HCT116 (cell line): Measurements from ENCODE around the gene DOCK9. TPM values are rescaled to one million over a fixed set of nuclear protein-coding genes. Genes with fewer than 3 reads are reported as not detected.

Experiments
- ATAC-seq: fragments of 200-7000 bp; cut with Tn5 transposase; 2 replicates; pipeline ENCODE4 v1.9.1; 2020; ENCODE audit warnings: mild to moderate bottlenecking, moderate library complexity
- BruUV-seq: library from RNA; stranded (reverse); fragments of 400-500 nt; replicated peaks from 2 replicates; lab custom pipeline; 2021; lab: Mats Ljungman, UMichigan
- CTCF ChIA-PET: fragments of 300-600 bp; sonication (Branson Sonifier 250); formaldehyde crosslinking; loops from one replicate; lab custom pipeline; 2021; ENCODE audit warnings: antibody characterized with exemption; lab: Charles Lee
- POLR2A ChIA-PET: fragments of 300-600, 350-600 bp; sonication (Branson Sonifier 250); formaldehyde crosslinking; loops from one replicate; lab custom pipeline; 2021; ENCODE audit warnings: antibody characterized with exemption; lab: Charles Lee
- RAD21 ChIA-PET, 2 experiments: fragments of 300-600 bp; sonication (Branson Sonifier 250); formaldehyde crosslinking; loops; one replicate each; lab custom pipeline; 2023; ENCODE audit warnings: low total read pairs in 2 of 2; ENCODE audit not compliant: uncharacterized antibody in 2 of 2, unreplicated experiment in 2 of 2, low non-redundant PET in 1 of 2; lab: Charles Lee
- DNase-seq: peaks from one replicate; pipeline ENCODE4 v3.0.0-alpha.2; 2010; ENCODE audit warnings: low read depth, low spot score
- H2AFZ ChIP-seq: fragments of 200-600 bp; shearing (Covaris generic), sonication (generic); 2 replicates; pipeline ENCODE4 v1.6.1; 2017; ENCODE audit warnings: low read depth, mixed run types, mixed read lengths, antibody characterized with exemption, low read length; ENCODE audit not compliant: poor library complexity, severe bottlenecking
- H3K27ac ChIP-seq: 2 replicates; pipeline ENCODE4 v1.5.1; 2012; ENCODE audit warnings: low read depth, low read length
- H3K27me3 ChIP-seq: fragments of 200-600 bp; sonication (generic); 2 replicates; pipeline ENCODE4 v1.6.1; 2016; ENCODE audit warnings: mixed run types, low read length, mixed read lengths; ENCODE audit not compliant: insufficient read depth
- H3K36me3 ChIP-seq, 2 experiments: fragments of 200-500 bp in 1 of 2; fragments of 200-600 bp in 1 of 2; sonication (Bioruptor generic) in 1 of 2; sonication (generic) in 1 of 2; 2 replicates each; pipeline versions ENCODE4 v1.5.1 to v1.6.1; 2014 to 2016; ENCODE audit warnings: low read length in 2 of 2, inconsistent platforms in 1 of 2, mixed read lengths in 1 of 2, mixed run types in 1 of 2; ENCODE audit not compliant: insufficient read depth in 2 of 2, control insufficient read depth in 1 of 2
- H3K4me1 ChIP-seq, 2 experiments: fragments of 200-600 bp in 1 of 2; sonication (generic) in 1 of 2; 2 replicates each; pipeline versions ENCODE4 v1.5.1 to v1.6.1; 2012 to 2017; ENCODE audit warnings: low read length in 2 of 2, inconsistent platforms in 1 of 2, mild to moderate bottlenecking in 1 of 2, mixed read lengths in 1 of 2, mixed run types in 1 of 2, moderate library complexity in 1 of 2; ENCODE audit not compliant: insufficient read depth in 2 of 2, control insufficient read depth in 1 of 2
- H3K4me2 ChIP-seq: fragments of 200-600 bp; sonication (generic); 2 replicates; pipeline ENCODE4 v1.6.1; 2017; ENCODE audit warnings: mixed run types, low read length, mixed read lengths
- H3K4me3 ChIP-seq, 2 experiments: fragments of 200-600 bp in 1 of 2; sonication (generic) in 1 of 2; replicated peaks in 1 of 2; 2 replicates each; pipeline ENCODE4 v1.5.1; 2011 to 2016; ENCODE audit warnings: low read length in 2 of 2, control low read depth in 1 of 2, low read depth in 1 of 2, mild to moderate bottlenecking in 1 of 2, mixed read lengths in 1 of 2, mixed run types in 1 of 2
- H3K79me2 ChIP-seq: fragments of 200-600 bp; sonication (generic); 2 replicates; pipeline ENCODE4 v1.6.1; 2017; ENCODE audit warnings: mild to moderate bottlenecking, mixed run types, low read length, moderate library complexity, mixed read lengths; ENCODE audit not compliant: insufficient read depth
- H3K9ac ChIP-seq: fragments of 200-600 bp; sonication (generic); 2 replicates; pipeline ENCODE4 v1.6.1; 2016; ENCODE audit warnings: low read length, mixed read lengths
- H3K9me2 ChIP-seq: fragments of 200-600 bp; sonication (generic), shearing (Covaris generic); 2 replicates; pipeline ENCODE4 v1.6.1; 2017; ENCODE audit warnings: mixed run types, mild to moderate bottlenecking, moderate library complexity; ENCODE audit not compliant: insufficient read depth
- H3K9me3 ChIP-seq, 2 experiments: fragments of 200-500 bp in 1 of 2; fragments of 200-600 bp in 1 of 2; sonication (Bioruptor generic) in 1 of 2; sonication (generic) in 1 of 2; 2 replicates each; pipeline ENCODE4 v1.6.1; 2014 to 2017; ENCODE audit warnings: low read length in 2 of 2, mixed read lengths in 2 of 2, inconsistent platforms in 1 of 2, low read depth in 1 of 2, mild to moderate bottlenecking in 1 of 2, mixed run types in 1 of 2, moderate library complexity in 1 of 2; ENCODE audit not compliant: control insufficient read depth in 1 of 2, insufficient read depth in 1 of 2
- H4K20me1 ChIP-seq: fragments of 200-600 bp; sonication (generic), shearing (Covaris generic); 2 replicates; pipeline ENCODE4 v1.6.1; 2017; ENCODE audit warnings: mixed run types, mild to moderate bottlenecking, moderate library complexity; ENCODE audit not compliant: insufficient read depth
- CBX3 ChIP-seq: IDR thresholded peaks from 2 replicates; pipeline ENCODE4 v1.6.1; 2012; ENCODE audit warnings: low read depth
- EGR1 ChIP-seq: IDR thresholded peaks from 2 replicates; pipeline ENCODE4 v1.6.1; 2012; ENCODE audit warnings: low read depth
- ELF1 ChIP-seq: IDR thresholded peaks from 2 replicates; pipeline ENCODE4 v1.6.1; 2012; ENCODE audit warnings: low read depth, borderline replicate concordance
- EZH2 ChIP-seq: fragments of 200-600 bp; sonication (generic); IDR thresholded peaks from 2 replicates; pipeline ENCODE4 v1.6.1; 2017; ENCODE audit warnings: antibody characterized with exemption, mixed run types
- EZH2phosphoT487 ChIP-seq: fragments of 200-600 bp; IDR thresholded peaks from 2 replicates; pipeline ENCODE4 v1.6.1; 2018; ENCODE audit warnings: antibody characterized with exemption, borderline replicate concordance
- JUND ChIP-seq: IDR thresholded peaks from 2 replicates; pipeline ENCODE4 v1.6.1; 2012
- POLR2A ChIP-seq: IDR thresholded peaks from 2 replicates; pipeline ENCODE4 v1.7.0; 2011; ENCODE audit warnings: borderline replicate concordance; ENCODE audit not compliant: insufficient read depth, insufficient read length; ENCODE audit errors: extremely low read depth
- RAD21 ChIP-seq: IDR thresholded peaks from 2 replicates; pipeline ENCODE4 v1.6.1; 2012; ENCODE audit warnings: low read depth, mild to moderate bottlenecking
- SIN3A ChIP-seq: IDR thresholded peaks from 2 replicates; pipeline ENCODE4 v1.6.1; 2012; ENCODE audit warnings: low read depth
- TCF7L2 ChIP-seq: IDR thresholded peaks from 2 replicates; pipeline ENCODE4 v1.7.0; 2011; ENCODE audit warnings: borderline replicate concordance, inconsistent platforms; ENCODE audit not compliant: insufficient read depth, insufficient read length; ENCODE audit errors: extremely low read depth
- YY1 ChIP-seq: IDR thresholded peaks from 2 replicates; pipeline ENCODE4 v1.6.1; 2011; ENCODE audit warnings: low read length, low read depth, moderate library complexity, mild to moderate bottlenecking; ENCODE audit not compliant: insufficient replicate concordance; ENCODE audit errors: extremely low read depth
- intact Hi-C: fragments of 100-400 bp; cut with micrococcal nuclease; formaldehyde crosslinking; loops from 2 replicates; pipeline ENCODE4 v1.10.0; 2022
- total RNA-seq: library from RNA; stranded (reverse); gene quantifications from one replicate; pipeline ENCODE4 v1.2.1, GENCODE V29; 2021; ENCODE audit not compliant: unreplicated experiment
- TF ChIP-seq, protein P1 (sequence below): IDR thresholded peaks from 2 replicates; pipeline ENCODE4 v1.6.1; 2012; ENCODE audit warnings: low read depth
- TF ChIP-seq, protein P2 (sequence below): IDR thresholded peaks from 2 replicates; pipeline ENCODE4 v1.6.1; 2012
- TF ChIP-seq, protein P3 (sequence below): IDR thresholded peaks from 2 replicates; pipeline ENCODE4 v1.6.1; 2011; ENCODE audit warnings: mild to moderate bottlenecking, low read length, moderate library complexity; ENCODE audit not compliant: insufficient replicate concordance; ENCODE audit errors: extremely low read depth

The DOCK9 gene
- total RNA-seq, 1 experiment from 2014 or later = 58.8 TPM

DNA sequence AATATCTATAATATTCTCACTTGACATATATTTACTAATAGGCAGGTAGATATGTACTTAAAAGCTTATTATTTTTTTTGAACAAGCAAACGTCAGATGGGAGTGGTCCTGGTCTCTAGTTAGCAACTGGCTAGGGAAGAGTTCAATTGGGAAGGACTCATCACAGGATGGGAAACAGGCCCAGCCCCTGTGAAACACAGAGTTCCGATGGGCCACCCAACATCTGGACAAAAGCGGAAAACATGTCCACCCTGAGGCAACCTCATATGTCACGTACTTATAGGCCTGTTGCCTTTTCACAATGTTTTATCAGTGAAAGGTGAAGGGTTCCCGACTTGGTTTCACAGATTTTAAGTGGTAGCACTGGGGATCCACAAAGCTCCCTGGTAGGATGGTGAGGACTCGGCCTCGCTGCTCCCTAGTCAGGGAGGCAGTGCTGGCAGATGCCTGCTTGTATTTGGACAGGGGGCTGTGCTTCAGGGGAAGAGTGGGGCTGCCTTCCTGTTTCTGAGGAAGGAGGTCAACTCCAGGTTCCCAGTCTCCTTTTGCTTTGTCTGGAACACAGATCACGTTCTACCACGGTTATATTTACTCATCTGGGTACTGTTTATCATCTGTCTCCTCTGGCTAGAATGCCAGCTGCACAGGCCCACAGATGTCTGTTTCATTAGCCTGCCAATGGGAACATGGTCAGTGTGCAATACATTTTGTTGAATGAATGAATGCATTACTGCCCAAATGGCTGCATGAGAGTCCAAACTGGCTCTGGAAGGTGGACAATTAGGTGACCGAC, 176.0 kb downstream of the DOCK9 start:
- no peak for TF ChIP-seq YY1
- POLR2A ChIA-PET = no interaction called here
- intact Hi-C loops = no loop called here
- ATAC-seq (no peak), DNase-seq (no peak)
- H3K27ac ChIP-seq = no peak overlapping the region
- no peak overlapping the region for H3K4me3 ChIP-seq
- H3K9me3 ChIP-seq = no peaks in the 10 kb centered on the region
- H3K36me3 ChIP-seq = no peaks in the 10 kb centered on the region; a peak in 2 of 4 replicates
- no peaks in the 10 kb centered on the region for H3K27me3 ChIP-seq
- H3K9me2 ChIP-seq = no peaks in the 10 kb centered on the region
- H4K20me1 ChIP-seq = no peaks in the 10 kb centered on the region
- H3K4me1 ChIP-seq = no peaks in the 10 kb centered on the region
- H2AFZ ChIP-seq = no peak overlapping the region
- H3K4me2 ChIP-seq = no peak overlapping the region
- no peaks in the 10 kb centered on the region for H3K79me2 ChIP-seq
- no TSS peak for BruUV-seq
- CTCF ChIA-PET = interaction anchor here (1.4 kb wide), 1 partner anchor 38 kb away, joined by 5 read pairs; no protein-coding TSS in a partner anchor
- H3K9ac ChIP-seq = no peak overlapping the region
- RAD21 ChIA-PET = no interaction called here

DNA sequence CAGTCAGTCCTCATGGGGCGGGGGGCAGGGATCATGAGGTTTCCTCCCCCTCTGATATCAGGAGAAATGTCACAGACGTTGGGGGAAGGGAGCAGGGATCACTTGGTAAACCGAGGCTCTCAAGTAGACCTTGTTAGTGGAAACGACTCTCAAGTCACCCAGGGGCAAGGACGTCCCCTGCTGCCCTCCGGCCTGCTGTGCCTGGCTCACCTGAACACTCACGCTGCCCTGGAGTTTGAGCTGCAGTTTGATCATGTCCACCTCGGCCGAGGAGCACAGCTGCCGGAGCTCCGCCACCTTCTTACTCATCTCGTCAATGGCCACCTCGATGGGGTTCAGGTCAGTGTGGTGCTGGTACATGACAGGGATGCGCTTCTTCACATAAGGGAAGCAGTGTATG, 177.8 kb downstream of the DOCK9 start:
- no peak overlapping the region for H3K9ac ChIP-seq
- H3K27me3 ChIP-seq = no peaks in the 10 kb centered on the region
- no peak overlapping the region for H2AFZ ChIP-seq
- no peaks in the 10 kb centered on the region for H3K79me2 ChIP-seq
- BruUV-seq = no TSS peak
- no peak for ATAC-seq
- no peaks in the 10 kb centered on the region for H3K9me2 ChIP-seq
- no peak for DNase-seq
- H3K4me2 ChIP-seq = no peak overlapping the region
- no peak overlapping the region for H3K27ac ChIP-seq
- no peaks in the 10 kb centered on the region for H4K20me1 ChIP-seq
- ChIA-PET POLR2A (no interaction called here), CTCF (interaction anchor here (1.4 kb wide), 1 partner anchor 40 kb away, joined by 5 read pairs; no protein-coding TSS in a partner anchor), RAD21 (no interaction called here)
- intact Hi-C loops = no loop called here
- H3K4me3 ChIP-seq = no peak overlapping the region
- H3K4me1 ChIP-seq = no peaks in the 10 kb centered on the region
- H3K9me3 ChIP-seq = no peaks in the 10 kb centered on the region
- H3K36me3 ChIP-seq = no peaks in the 10 kb centered on the region; a peak in 2 of 4 replicates
- TF ChIP-seq, protein P1, sequence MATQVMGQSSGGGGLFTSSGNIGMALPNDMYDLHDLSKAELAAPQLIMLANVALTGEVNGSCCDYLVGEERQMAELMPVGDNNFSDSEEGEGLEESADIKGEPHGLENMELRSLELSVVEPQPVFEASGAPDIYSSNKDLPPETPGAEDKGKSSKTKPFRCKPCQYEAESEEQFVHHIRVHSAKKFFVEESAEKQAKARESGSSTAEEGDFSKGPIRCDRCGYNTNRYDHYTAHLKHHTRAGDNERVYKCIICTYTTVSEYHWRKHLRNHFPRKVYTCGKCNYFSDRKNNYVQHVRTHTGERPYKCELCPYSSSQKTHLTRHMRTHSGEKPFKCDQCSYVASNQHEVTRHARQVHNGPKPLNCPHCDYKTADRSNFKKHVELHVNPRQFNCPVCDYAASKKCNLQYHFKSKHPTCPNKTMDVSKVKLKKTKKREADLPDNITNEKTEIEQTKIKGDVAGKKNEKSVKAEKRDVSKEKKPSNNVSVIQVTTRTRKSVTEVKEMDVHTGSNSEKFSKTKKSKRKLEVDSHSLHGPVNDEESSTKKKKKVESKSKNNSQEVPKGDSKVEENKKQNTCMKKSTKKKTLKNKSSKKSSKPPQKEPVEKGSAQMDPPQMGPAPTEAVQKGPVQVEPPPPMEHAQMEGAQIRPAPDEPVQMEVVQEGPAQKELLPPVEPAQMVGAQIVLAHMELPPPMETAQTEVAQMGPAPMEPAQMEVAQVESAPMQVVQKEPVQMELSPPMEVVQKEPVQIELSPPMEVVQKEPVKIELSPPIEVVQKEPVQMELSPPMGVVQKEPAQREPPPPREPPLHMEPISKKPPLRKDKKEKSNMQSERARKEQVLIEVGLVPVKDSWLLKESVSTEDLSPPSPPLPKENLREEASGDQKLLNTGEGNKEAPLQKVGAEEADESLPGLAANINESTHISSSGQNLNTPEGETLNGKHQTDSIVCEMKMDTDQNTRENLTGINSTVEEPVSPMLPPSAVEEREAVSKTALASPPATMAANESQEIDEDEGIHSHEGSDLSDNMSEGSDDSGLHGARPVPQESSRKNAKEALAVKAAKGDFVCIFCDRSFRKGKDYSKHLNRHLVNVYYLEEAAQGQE = no peak
- TF ChIP-seq, protein P2, sequence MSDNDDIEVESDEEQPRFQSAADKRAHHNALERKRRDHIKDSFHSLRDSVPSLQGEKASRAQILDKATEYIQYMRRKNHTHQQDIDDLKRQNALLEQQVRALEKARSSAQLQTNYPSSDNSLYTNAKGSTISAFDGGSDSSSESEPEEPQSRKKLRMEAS = no peak
- TF ChIP-seq EZH2 = no peak
- no peak for TF ChIP-seq SIN3A
- no peak for TF ChIP-seq CBX3
- no peak for TF ChIP-seq JUND
- no peak for TF ChIP-seq YY1
- no peak for TF ChIP-seq EZH2phosphoT487
- no peak for TF ChIP-seq POLR2A
- TF ChIP-seq, protein P3, sequence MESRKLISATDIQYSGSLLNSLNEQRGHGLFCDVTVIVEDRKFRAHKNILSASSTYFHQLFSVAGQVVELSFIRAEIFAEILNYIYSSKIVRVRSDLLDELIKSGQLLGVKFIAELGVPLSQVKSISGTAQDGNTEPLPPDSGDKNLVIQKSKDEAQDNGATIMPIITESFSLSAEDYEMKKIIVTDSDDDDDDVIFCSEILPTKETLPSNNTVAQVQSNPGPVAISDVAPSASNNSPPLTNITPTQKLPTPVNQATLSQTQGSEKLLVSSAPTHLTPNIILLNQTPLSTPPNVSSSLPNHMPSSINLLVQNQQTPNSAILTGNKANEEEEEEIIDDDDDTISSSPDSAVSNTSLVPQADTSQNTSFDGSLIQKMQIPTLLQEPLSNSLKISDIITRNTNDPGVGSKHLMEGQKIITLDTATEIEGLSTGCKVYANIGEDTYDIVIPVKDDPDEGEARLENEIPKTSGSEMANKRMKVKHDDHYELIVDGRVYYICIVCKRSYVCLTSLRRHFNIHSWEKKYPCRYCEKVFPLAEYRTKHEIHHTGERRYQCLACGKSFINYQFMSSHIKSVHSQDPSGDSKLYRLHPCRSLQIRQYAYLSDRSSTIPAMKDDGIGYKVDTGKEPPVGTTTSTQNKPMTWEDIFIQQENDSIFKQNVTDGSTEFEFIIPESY = no peak
- TF ChIP-seq TCF7L2 = no peak
- no peak for TF ChIP-seq EGR1
- no peak for TF ChIP-seq ELF1
- TF ChIP-seq RAD21 = no peak
